HEK293T (cell line): Measurements from ENCODE around the gene HEYL.

Source experiments
- ELF4 ChIP-seq: fragments of 450-650 bp; IDR thresholded peaks from 2 replicates; pipeline ENCODE4 v1.6.1; 2017; ENCODE audit warnings: antibody characterized with exemption
- NFRKB ChIP-seq: fragments of 450-650 bp; IDR thresholded peaks from 2 replicates; pipeline ENCODE4 v1.6.1; 2016; ENCODE audit warnings: mild to moderate bottlenecking, moderate library complexity
- SP1 ChIP-seq: fragments of 450-650 bp; IDR thresholded peaks from 2 replicates; pipeline ENCODE4 v1.6.1; 2017
- SUZ12 ChIP-seq: fragments of 450-650 bp; IDR thresholded peaks from 2 replicates; pipeline ENCODE4 v1.6.1; 2016; ENCODE audit warnings: mild to moderate bottlenecking

DNA sequence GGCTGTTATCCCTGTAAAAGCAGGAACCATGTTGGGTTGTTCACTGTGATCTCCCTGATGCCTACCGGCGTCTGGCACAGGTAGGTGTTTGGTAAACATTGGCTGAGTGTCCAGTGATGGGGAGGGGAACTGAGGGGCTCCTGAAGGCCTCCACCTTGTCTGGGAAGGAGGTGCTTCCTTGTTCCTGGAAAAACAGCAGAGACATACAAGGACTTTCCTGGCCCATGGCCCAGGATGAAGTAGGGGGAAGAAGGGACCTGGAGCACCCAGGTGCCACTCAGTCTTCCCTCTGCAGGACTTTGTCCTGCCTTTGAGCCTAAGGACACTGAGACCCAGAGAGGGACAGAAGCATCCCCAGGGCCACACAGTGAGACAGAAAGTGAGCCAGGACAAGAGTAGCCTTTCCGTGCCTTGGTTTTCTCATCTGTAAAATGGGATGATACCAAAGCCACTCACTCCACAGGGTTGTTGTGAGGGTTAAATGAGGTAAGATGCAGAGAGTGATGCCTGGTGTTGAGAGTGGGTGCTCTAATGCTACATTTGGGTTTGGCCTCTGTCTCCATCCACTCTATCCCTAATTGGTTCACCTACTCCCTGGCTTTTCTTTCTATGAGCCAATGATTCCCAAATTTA lies 6.1 kb upstream of the HEYL start:
- no peak for TF ChIP-seq SP1
- TF ChIP-seq NFRKB = no peak
- no peak for TF ChIP-seq ELF4
- TF ChIP-seq SUZ12 = no peak
